Hepatocyte (in vitro differentiated cells): Measurements from ENCODE around the gene CD164L2. TPM values are rescaled to one million over a fixed set of nuclear protein-coding genes. Genes with fewer than 3 reads are reported as not detected.

Experiments
- DNase-seq: peaks from one replicate; pipeline ENCODE4 v3.0.0-alpha.2; 2016; ENCODE audit warnings: low spot score
- H2AFZ ChIP-seq: fragments of 200-600 bp; sonication (generic); 2 replicates; pipeline ENCODE4 v1.6.0; 2016; ENCODE audit warnings: antibody characterized with exemption, mild to moderate bottlenecking
- H3K27ac ChIP-seq: fragments of 200-600 bp; sonication (generic); 2 replicates; pipeline ENCODE4 v1.5.1; 2016; ENCODE audit warnings: mild to moderate bottlenecking
- H3K27me3 ChIP-seq: fragments of 200-600 bp; sonication (generic); 2 replicates; pipeline ENCODE4 v1.6.1; 2016
- H3K36me3 ChIP-seq: fragments of 200-600 bp; sonication (generic); replicated peaks from 2 replicates; pipeline ENCODE4 v1.5.1; 2016; ENCODE audit warnings: low read depth; ENCODE audit not compliant: insufficient read depth
- H3K4me1 ChIP-seq: fragments of 200-600 bp; sonication (generic); 2 replicates; pipeline ENCODE4 v1.5.1; 2016; ENCODE audit warnings: mild to moderate bottlenecking, moderate library complexity; ENCODE audit not compliant: insufficient read depth
- H3K4me2 ChIP-seq: fragments of 200-600 bp; sonication (generic); 2 replicates; pipeline ENCODE4 v1.6.0; 2016
- H3K4me3 ChIP-seq: fragments of 200-600 bp; sonication (generic); 2 replicates; pipeline ENCODE4 v1.5.1; 2016; ENCODE audit warnings: mild to moderate bottlenecking
- H3K79me2 ChIP-seq: fragments of 200-600 bp; sonication (generic); 2 replicates; pipeline ENCODE4 v1.6.0; 2017; ENCODE audit warnings: mild to moderate bottlenecking
- H3K9me2 ChIP-seq: fragments of 200-600 bp; sonication (generic); replicated peaks from 2 replicates; pipeline ENCODE4 v1.6.0; 2017; ENCODE audit warnings: mild to moderate bottlenecking; ENCODE audit not compliant: insufficient read depth
- H3K9me3 ChIP-seq: fragments of 200-600 bp; sonication (generic); 2 replicates; pipeline ENCODE4 v1.5.1; 2016; ENCODE audit warnings: low read depth, mild to moderate bottlenecking
- H4K20me1 ChIP-seq: fragments of 200-600 bp; sonication (generic); 2 replicates; pipeline ENCODE4 v1.6.0; 2016; ENCODE audit warnings: mild to moderate bottlenecking; ENCODE audit not compliant: insufficient read depth, poor library complexity, severe bottlenecking
- EZH2 ChIP-seq: fragments of 200-600 bp; sonication (generic); IDR thresholded peaks from 2 replicates; pipeline ENCODE4 v1.6.1; 2016; ENCODE audit warnings: antibody characterized with exemption, mild to moderate bottlenecking, borderline replicate concordance
- EZH2phosphoT487 ChIP-seq: fragments of 200-600 bp; sonication (generic); IDR thresholded peaks from one replicate; pipeline ENCODE4 v1.6.1; 2018; ENCODE audit warnings: antibody characterized with exemption, mild to moderate bottlenecking, low read depth, moderate library complexity; ENCODE audit not compliant: unreplicated experiment, severe bottlenecking
- WGBS: methylation state at CpG from one replicate; pipeline ENCODE4 v1.1.6; 2016; ENCODE audit warnings: low lambda C conversion rate; ENCODE audit errors: missing lambda C conversion rate; 5-methylcytosine and 5-hydroxymethylcytosine counted together
- polyA plus RNA-seq: library from polyadenylated mRNA; unstranded; fragments of >200 nt; fragmentation: Nextera tagmentation; extraction: Ambion mirVana; gene quantifications from 2 replicates; pipeline ENCODE4 v1.2.1, GENCODE V29; 2016
- total RNA-seq: library from RNA; depleted of rRNA; stranded (reverse); fragments of >200 nt; gene quantifications from 2 replicates; pipeline ENCODE4 v1.2.3, GENCODE V29; 2014
- TF ChIP-seq, protein P1 (sequence below): fragments of 200-600 bp; sonication (generic); IDR thresholded peaks from 2 replicates; pipeline ENCODE4 v1.5.1; 2016; ENCODE audit warnings: antibody characterized with exemption, mild to moderate bottlenecking; ENCODE audit not compliant: poor library complexity

CD164L2 gene
- total and polyA plus RNA-seq, 2 experiments from 2014 or later = 0.19 TPM; not detected in 1

DNA sequence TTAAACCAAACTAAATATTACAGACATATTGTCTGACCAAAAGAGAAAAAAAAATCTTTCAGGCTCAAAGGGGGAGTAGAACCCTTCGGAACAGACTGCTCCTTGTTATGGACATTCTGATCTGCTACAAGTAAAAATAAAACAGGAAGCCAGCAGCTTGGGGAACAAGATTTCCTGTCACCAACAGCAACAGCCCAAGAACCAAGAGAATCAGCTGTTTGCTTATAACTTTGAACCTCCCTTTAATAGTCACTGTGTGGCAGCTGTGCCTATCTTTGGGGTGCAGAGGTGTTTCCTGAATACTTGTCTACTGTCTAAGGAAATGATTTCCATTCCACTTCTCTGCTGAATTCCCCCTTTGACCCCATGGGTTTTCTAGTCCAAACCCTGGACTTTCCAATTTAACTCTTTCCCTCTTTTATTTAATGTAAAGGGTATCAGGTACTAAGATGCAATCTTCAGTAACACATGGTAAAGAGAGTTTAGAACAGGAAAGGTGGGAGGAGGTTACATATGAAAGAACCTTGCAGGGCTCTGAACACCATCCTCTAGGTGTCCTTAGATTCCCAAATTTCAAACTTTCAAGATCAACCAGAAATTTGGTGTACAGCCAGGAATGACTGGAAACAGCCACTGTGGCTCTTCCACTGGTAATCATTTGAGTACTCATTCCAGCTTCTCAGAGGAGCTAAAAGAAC is 47.9 kb upstream of the CD164L2 start:
- H3K4me1 ChIP-seq = peaks cover 44% of the 10 kb centered on the region
- 82% methylated on average over 1 of the region's 1 CpG for WGBS
- no peak overlapping the region for H3K4me3 ChIP-seq
- peaks cover 39% of the 10 kb centered on the region for H4K20me1 ChIP-seq
- no peak overlapping the region for H2AFZ ChIP-seq
- H3K4me2 ChIP-seq = no peak overlapping the region
- no peak overlapping the region for H3K27ac ChIP-seq
- H3K36me3 ChIP-seq = no peaks in the 10 kb centered on the region
- peaks cover 80% of the 10 kb centered on the region for H3K79me2 ChIP-seq
- no peaks in the 10 kb centered on the region for H3K27me3 ChIP-seq
- H3K9me3 ChIP-seq = no peaks in the 10 kb centered on the region
- TF ChIP-seq, protein P1, sequence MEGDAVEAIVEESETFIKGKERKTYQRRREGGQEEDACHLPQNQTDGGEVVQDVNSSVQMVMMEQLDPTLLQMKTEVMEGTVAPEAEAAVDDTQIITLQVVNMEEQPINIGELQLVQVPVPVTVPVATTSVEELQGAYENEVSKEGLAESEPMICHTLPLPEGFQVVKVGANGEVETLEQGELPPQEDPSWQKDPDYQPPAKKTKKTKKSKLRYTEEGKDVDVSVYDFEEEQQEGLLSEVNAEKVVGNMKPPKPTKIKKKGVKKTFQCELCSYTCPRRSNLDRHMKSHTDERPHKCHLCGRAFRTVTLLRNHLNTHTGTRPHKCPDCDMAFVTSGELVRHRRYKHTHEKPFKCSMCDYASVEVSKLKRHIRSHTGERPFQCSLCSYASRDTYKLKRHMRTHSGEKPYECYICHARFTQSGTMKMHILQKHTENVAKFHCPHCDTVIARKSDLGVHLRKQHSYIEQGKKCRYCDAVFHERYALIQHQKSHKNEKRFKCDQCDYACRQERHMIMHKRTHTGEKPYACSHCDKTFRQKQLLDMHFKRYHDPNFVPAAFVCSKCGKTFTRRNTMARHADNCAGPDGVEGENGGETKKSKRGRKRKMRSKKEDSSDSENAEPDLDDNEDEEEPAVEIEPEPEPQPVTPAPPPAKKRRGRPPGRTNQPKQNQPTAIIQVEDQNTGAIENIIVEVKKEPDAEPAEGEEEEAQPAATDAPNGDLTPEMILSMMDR = no peak
- TF ChIP-seq EZH2phosphoT487 (no peak), EZH2 (no peak)
- DNase-seq = no peak
- no peaks in the 10 kb centered on the region for H3K9me2 ChIP-seq

DNA sequence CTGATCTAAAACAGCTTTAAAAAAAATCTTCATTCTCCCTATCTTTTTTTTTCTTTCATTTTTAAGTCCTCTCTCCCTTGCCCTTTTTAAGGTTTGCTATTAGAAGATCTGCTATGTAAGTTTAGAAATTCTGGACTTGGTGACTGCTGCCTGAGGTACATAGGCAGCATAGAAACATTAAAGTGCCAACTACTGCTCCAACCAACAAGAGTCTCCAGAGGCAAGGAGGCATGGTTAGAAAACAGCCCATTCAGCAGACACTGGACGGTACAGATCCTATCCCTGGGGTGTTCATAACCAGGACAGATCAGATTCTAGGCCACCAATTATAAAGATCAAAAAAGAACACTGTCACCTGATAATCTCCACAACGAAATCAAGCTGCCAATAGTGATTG is 45.9 kb upstream of the CD164L2 start:
- Histone ChIP-seq H3K4me1 (peaks cover 38% of the 10 kb centered on the region), H3K27ac (peak overlapping the region; percentile 76), H3K4me2 (peak overlapping the region; percentile 64), H3K79me2 (peaks cover 78% of the 10 kb centered on the region), H3K4me3 (no peak overlapping the region), H3K9me2 (no peaks in the 10 kb centered on the region), H3K36me3 (no peaks in the 10 kb centered on the region), H3K9me3 (no peaks in the 10 kb centered on the region), H2AFZ (no peak overlapping the region), H4K20me1 (peaks cover 23% of the 10 kb centered on the region), H3K27me3 (no peaks in the 10 kb centered on the region)
- TF ChIP-seq, protein P1 = no peak
- TF ChIP-seq EZH2phosphoT487 = no peak
- no peak for TF ChIP-seq EZH2
- 43% methylated on average over 2 of the region's 2 CpGs for WGBS
- DNase-seq = no peak

DNA sequence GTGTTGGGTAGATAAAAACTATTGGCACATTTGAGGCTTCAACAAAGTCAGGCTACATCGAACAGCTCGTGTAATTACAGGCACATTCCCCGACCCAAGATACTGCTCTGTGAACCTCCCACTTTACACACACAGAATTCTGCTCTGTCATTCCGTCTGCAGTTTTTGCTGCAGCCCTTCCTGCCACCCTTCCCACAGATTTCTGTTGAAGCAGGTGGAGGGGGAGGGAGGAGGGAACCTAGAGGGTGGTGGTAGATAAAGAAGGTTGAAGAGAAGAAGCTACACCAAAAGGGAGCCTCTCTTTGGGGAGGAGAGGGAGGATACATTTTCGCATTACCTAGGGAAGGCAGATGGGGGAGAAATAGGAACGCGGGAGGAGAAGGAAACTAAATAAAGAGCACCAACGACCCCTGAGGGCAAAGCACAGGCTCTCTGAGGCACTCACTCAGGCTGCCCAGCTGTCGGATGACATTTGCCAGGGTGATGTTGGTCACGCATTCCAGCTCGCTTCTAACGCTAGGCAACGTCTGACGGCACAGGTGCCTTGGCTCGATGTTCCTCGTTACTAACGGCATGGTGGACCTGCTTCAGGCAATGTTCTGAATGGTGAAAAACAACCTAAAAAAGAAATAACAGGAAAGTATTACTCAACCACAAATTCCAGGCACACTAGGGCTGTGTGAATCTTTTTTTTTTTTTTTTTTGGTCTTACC is 45.3 kb upstream of the CD164L2 start:
- DNase-seq = peak; percentile 28
- no peaks in the 10 kb centered on the region for H3K9me2 ChIP-seq
- WGBS = 40% methylated on average over 16 of the region's 17 CpGs
- H3K36me3 ChIP-seq = no peaks in the 10 kb centered on the region
- H3K4me3 ChIP-seq = no peak overlapping the region
- peak overlapping the region; percentile 64 for H3K4me2 ChIP-seq
- peaks cover 78% of the 10 kb centered on the region for H3K79me2 ChIP-seq
- no peaks in the 10 kb centered on the region for H3K9me3 ChIP-seq
- peak overlapping the region; percentile 76 for H3K27ac ChIP-seq
- H4K20me1 ChIP-seq = peaks cover 23% of the 10 kb centered on the region
- H3K4me1 ChIP-seq = peaks cover 38% of the 10 kb centered on the region
- no peaks in the 10 kb centered on the region for H3K27me3 ChIP-seq
- TF ChIP-seq EZH2 (no peak), EZH2phosphoT487 (no peak)
- TF ChIP-seq, protein P1 = no peak
- no peak overlapping the region for H2AFZ ChIP-seq
